GM13977 (cell line): ENCODE data around the gene NTRK2.
A peak's percentile ranks its signal among the peaks of the same experiment; 100 is the strongest.

Experiments
- DNase-seq: peaks from one replicate; pipeline ENCODE4 v3.0.0; 2012; ENCODE audit warnings: low spot score
- CTCF ChIP-seq: IDR thresholded peaks from 2 replicates; pipeline ENCODE4 v1.5.1; 2012; ENCODE audit warnings: mild to moderate bottlenecking, control low read depth; ENCODE audit not compliant: insufficient read depth; ENCODE audit errors: extremely low read depth, missing control alignments
- in situ Hi-C: fragments of 300-500 bp; cut with MboI; formaldehyde crosslinking; loops from one replicate; pipeline ENCODE4 v1.12.0; 2022; ENCODE audit warnings: low sequenced_read_pairs, low pct_unique_long_range_greater_than_20kb, mixed read lengths, inconsistent platforms; ENCODE audit not compliant: unreplicated experiment

NTRK2 gene

GRCh38 chr9:84697042-84697441 is 27.5 kb downstream of the NTRK2 start:
- TF ChIP-seq CTCF = no peak
- DNase-seq = no peak
- in situ Hi-C loops = loop anchor here (10.0 to 25.0 kb wide), 3 partner anchors 88 to 440 kb away; no protein-coding TSS in a partner anchor

GRCh38 chr9:84697509-84698114 is 28.1 kb downstream of the NTRK2 start:
- in situ Hi-C loops = loop anchor here (10.0 to 25.0 kb wide), 3 partner anchors 87 to 440 kb away; no protein-coding TSS in a partner anchor
- peak; percentile 93 for TF ChIP-seq CTCF
- DNase-seq = peak; percentile 55

- in situ Hi-C loops = loop anchor here (10.0 to 25.0 kb wide), 3 partner anchors 86 to 439 kb away; no protein-coding TSS in a partner anchor
- TF ChIP-seq CTCF = no peak
These were observed 28.8 kb downstream of the NTRK2 start for GRCh38 chr9:84698323-84698722.

GRCh38 chr9:84699984-84700383 is 30.5 kb downstream of the NTRK2 start:
- no peak for TF ChIP-seq CTCF
- DNase-seq = no peak
- in situ Hi-C loops = loop anchor here (10.0 to 25.0 kb wide), 3 partner anchors 85 to 437 kb away; no protein-coding TSS in a partner anchor

More at GRCh38 chr9:84698323-84698722, 28.8 kb downstream of the NTRK2 start:
- no peak for DNase-seq

GRCh38 chr9:84701801-84702200 is 32.3 kb downstream of the NTRK2 start:
- peak; percentile 44 for DNase-seq
- TF ChIP-seq CTCF = no peak
- in situ Hi-C loops = no loop called here

GRCh38 chr9:84702471-84702870 is 32.9 kb downstream of the NTRK2 start:
- in situ Hi-C loops = no loop called here
- no peak for DNase-seq
- TF ChIP-seq CTCF = no peak

GRCh38 chr9:84703793-84704192 is 34.3 kb downstream of the NTRK2 start:
- in situ Hi-C loops = no loop called here
- DNase-seq = no peak
- TF ChIP-seq CTCF = no peak
